ENCODE measurements around the gene NTSR2. TPM values are rescaled to one million over a fixed set of nuclear protein-coding genes. Genes with fewer than 3 reads are reported as not detected.

Gene NTSR2
- total RNA-seq, 4 donors from 2014 or later: not detected

DNA sequence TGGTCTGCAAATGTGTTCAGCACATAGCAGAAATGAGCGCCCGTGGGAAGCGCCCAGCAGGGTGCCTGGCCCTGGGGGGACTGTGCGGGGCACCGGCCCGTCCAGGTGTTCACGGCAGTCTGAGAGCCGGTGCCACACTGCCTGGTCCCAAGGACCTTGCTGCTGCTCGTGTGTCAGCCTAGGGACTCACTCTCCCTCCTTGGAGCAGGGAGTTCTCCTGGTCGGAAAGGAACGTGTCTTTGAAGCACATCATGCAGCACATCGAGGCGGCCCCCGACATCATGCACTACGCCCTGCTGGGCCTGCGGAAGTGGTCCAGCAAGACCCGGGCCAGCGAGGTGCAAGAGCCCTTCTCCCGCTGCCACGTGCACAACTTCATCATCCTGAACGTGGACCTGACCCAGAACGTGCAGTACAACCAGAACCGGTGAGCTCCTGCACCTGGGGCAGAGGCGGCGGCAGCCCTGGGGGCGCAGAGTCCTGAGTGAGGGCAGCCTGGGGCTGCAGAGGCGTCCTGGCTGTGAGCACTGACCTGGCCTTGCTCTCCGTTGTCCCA lies 36.0 kb downstream of the NTSR2 start:
- TF ChIP-seq, protein P1, sequence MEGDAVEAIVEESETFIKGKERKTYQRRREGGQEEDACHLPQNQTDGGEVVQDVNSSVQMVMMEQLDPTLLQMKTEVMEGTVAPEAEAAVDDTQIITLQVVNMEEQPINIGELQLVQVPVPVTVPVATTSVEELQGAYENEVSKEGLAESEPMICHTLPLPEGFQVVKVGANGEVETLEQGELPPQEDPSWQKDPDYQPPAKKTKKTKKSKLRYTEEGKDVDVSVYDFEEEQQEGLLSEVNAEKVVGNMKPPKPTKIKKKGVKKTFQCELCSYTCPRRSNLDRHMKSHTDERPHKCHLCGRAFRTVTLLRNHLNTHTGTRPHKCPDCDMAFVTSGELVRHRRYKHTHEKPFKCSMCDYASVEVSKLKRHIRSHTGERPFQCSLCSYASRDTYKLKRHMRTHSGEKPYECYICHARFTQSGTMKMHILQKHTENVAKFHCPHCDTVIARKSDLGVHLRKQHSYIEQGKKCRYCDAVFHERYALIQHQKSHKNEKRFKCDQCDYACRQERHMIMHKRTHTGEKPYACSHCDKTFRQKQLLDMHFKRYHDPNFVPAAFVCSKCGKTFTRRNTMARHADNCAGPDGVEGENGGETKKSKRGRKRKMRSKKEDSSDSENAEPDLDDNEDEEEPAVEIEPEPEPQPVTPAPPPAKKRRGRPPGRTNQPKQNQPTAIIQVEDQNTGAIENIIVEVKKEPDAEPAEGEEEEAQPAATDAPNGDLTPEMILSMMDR (IDR thresholded peaks at IDR 0.05): no peak
- TF ChIP-seq POLR2AphosphoS5 (IDR thresholded peaks at IDR 0.05) (no peak), POLR2A (IDR thresholded peaks at IDR 0.05) (no peak)
- Histone ChIP-seq H3K27me3 (no peaks in the 10 kb centered on the region), H3K4me3 (no peak overlapping the region), H3K27ac (no peak overlapping the region), H3K4me1 (no peaks in the 10 kb centered on the region), H3K36me3 (no peaks in the 10 kb centered on the region), H3K9me3 (no peaks in the 10 kb centered on the region)
- 91 to 97% methylated on average over 6 to 27 of the region's 28 CpGs for WGBS, 2 donors (ENCODE audit: low coverage in 1 of 2)
- intact Hi-C loops (cut with DNase I; ENCODE audit: low total_unique reads) (no loop called here), in situ Hi-C loops (cut with MboI; ENCODE audit: low pct_ligation_motif_present in 1 of 4, low pct_unique_long_range_greater_than_20kb in 1 of 4, low sequenced_read_pairs in 3 of 4) (no loop called here)
- DNase-seq: no peak

GRCh38 chr2:11631462-11631861 lies 38.5 kb downstream of the NTSR2 start:
- H3K36me3 ChIP-seq: no peaks in the 10 kb centered on the region
- no peaks in the 10 kb centered on the region for H3K4me1 ChIP-seq
- H3K9me3 ChIP-seq: no peaks in the 10 kb centered on the region
- no peaks in the 10 kb centered on the region for H3K27me3 ChIP-seq
- H3K27ac ChIP-seq: no peak overlapping the region
- H3K4me3 ChIP-seq: no peak overlapping the region
- TF ChIP-seq EP300 (IDR thresholded peaks at IDR 0.05; ENCODE audit: low read depth): no peak
- no peak for TF ChIP-seq POLR2A (IDR thresholded peaks at IDR 0.05)
- no peak for TF ChIP-seq POLR2AphosphoS5 (IDR thresholded peaks at IDR 0.05)
- TF ChIP-seq, protein P1 (IDR thresholded peaks at IDR 0.05): no peak
- DNase-seq: no peak
- whole genome bisulfite sequencing, 2 donors (ENCODE audit: low coverage in 1 of 2): 82 to 85% methylated on average over 6 to 7 of the region's 7 CpGs
- intact Hi-C loops (cut with DNase I; ENCODE audit: low total_unique reads): no loop called here
- in situ Hi-C loops (cut with MboI; ENCODE audit: low pct_ligation_motif_present in 1 of 4, low pct_unique_long_range_greater_than_20kb in 1 of 4, low sequenced_read_pairs in 3 of 4): no loop called here

GRCh38 chr2:11630855-11631254 lies 39.1 kb downstream of the NTSR2 start:
- H3K36me3 ChIP-seq: no peaks in the 10 kb centered on the region
- TF ChIP-seq, protein P1 (IDR thresholded peaks at IDR 0.05): no peak
- TF ChIP-seq POLR2A (IDR thresholded peaks at IDR 0.05) (no peak), EP300 (IDR thresholded peaks at IDR 0.05; ENCODE audit: low read depth) (no peak), POLR2AphosphoS5 (IDR thresholded peaks at IDR 0.05) (no peak)
- no peak overlapping the region for H3K27ac ChIP-seq
- intact Hi-C loops (cut with DNase I; ENCODE audit: low total_unique reads) (no loop called here), in situ Hi-C loops (cut with MboI; ENCODE audit: low pct_ligation_motif_present in 1 of 4, low pct_unique_long_range_greater_than_20kb in 1 of 4, low sequenced_read_pairs in 3 of 4) (no loop called here)
- WGBS, 2 donors (ENCODE audit: low coverage in 1 of 2): 70 to 87% methylated on average over 2 to 4 of the region's 4 CpGs
- no peak for DNase-seq
- no peak overlapping the region for H3K4me3 ChIP-seq
- H3K27me3 ChIP-seq: no peaks in the 10 kb centered on the region
- H3K9me3 ChIP-seq: no peaks in the 10 kb centered on the region
- H3K4me1 ChIP-seq: no peaks in the 10 kb centered on the region

GRCh38 chr2:11629851-11630250 lies 40.1 kb downstream of the NTSR2 start:
- Histone ChIP-seq H3K36me3 (no peaks in the 10 kb centered on the region), H3K27ac (no peak overlapping the region), H3K9me3 (no peaks in the 10 kb centered on the region), H3K4me1 (no peaks in the 10 kb centered on the region), H3K27me3 (no peaks in the 10 kb centered on the region), H3K4me3 (no peak overlapping the region)
- 78 to 80% methylated on average over 1 to 11 of the region's 11 CpGs for WGBS, 2 donors (ENCODE audit: low coverage in 1 of 2)
- no peak for DNase-seq
- TF ChIP-seq POLR2AphosphoS5 (IDR thresholded peaks at IDR 0.05) (no peak), EP300 (IDR thresholded peaks at IDR 0.05; ENCODE audit: low read depth) (no peak), POLR2A (IDR thresholded peaks at IDR 0.05) (no peak)
- TF ChIP-seq, protein P1 (IDR thresholded peaks at IDR 0.05): no peak
- intact Hi-C loops (cut with DNase I; ENCODE audit: low total_unique reads): no loop called here
- in situ Hi-C loops (cut with MboI; ENCODE audit: low pct_ligation_motif_present in 1 of 4, low pct_unique_long_range_greater_than_20kb in 1 of 4, low sequenced_read_pairs in 3 of 4): no loop called here

All from transverse colon (tissue), 4 donors.